ENCODE measurements around the gene RGS6. TPM values are rescaled to one million over a fixed set of nuclear protein-coding genes. Genes with fewer than 3 reads are reported as not detected.

The RGS6 gene
- total RNA-seq, 4 donors from 2014 or later: 0.84 to 3.0 (median 1.7) TPM; not detected in 1

- 41 to 48% methylated on average over 4 of the region's 4 CpGs for WGBS, 2 donors
- H3K4me3 ChIP-seq (ENCODE audit: low read depth, poor library complexity, severe bottlenecking): no peak overlapping the region
- TF ChIP-seq CTCF (IDR thresholded peaks at IDR 0.05) (no peak), POLR2A (IDR thresholded peaks at IDR 0.05) (no peak)
- intact Hi-C loops (cut with DNase I; ENCODE audit: low total_unique reads): no loop called here
- DNase-seq (ENCODE audit: low spot score in 2 of 2): no peak
Observed at GRCh38 chr14:72336311-72336980, 404.2 kb downstream of the RGS6 start.

- intact Hi-C loops (cut with DNase I; ENCODE audit: low total_unique reads): no loop called here
- no peak for TF ChIP-seq CTCF (IDR thresholded peaks at IDR 0.05)
- no peak for TF ChIP-seq POLR2A (IDR thresholded peaks at IDR 0.05)
- no peak for DNase-seq (ENCODE audit: low spot score in 2 of 2)
- 58 to 70% methylated on average over 1 of the region's 1 CpG for WGBS, 2 donors
- H3K4me3 ChIP-seq (ENCODE audit: low read depth, poor library complexity, severe bottlenecking): no peak overlapping the region
Observed at GRCh38 chr14:72341237-72341636, 409.0 kb downstream of the RGS6 start.

GRCh38 chr14:72341686-72342085 lies 409.5 kb downstream of the RGS6 start:
- H3K4me3 ChIP-seq (ENCODE audit: low read depth, poor library complexity, severe bottlenecking): no peak overlapping the region
- TF ChIP-seq CTCF (IDR thresholded peaks at IDR 0.05): no peak
- TF ChIP-seq POLR2A (IDR thresholded peaks at IDR 0.05): no peak
- no peak for DNase-seq (ENCODE audit: low spot score in 2 of 2)
- WGBS, 2 donors: 91 to 92% methylated on average over 2 of the region's 2 CpGs
- intact Hi-C loops (cut with DNase I; ENCODE audit: low total_unique reads): no loop called here

- intact Hi-C loops (cut with DNase I; ENCODE audit: low total_unique reads): no loop called here
- 58% methylated on average over 3 of the region's 3 CpGs for WGBS, 2 donors
- TF ChIP-seq CTCF (IDR thresholded peaks at IDR 0.05) (no peak), POLR2A (IDR thresholded peaks at IDR 0.05) (no peak)
- H3K4me3 ChIP-seq (ENCODE audit: low read depth, poor library complexity, severe bottlenecking): no peak overlapping the region
- no peak for DNase-seq (ENCODE audit: low spot score in 2 of 2)
Observed at GRCh38 chr14:72347118-72347517, 414.9 kb downstream of the RGS6 start.

GRCh38 chr14:72350215-72350614 lies 418.0 kb downstream of the RGS6 start:
- DNase-seq (ENCODE audit: low spot score in 2 of 2): no peak
- 92 to 100% methylated on average over 1 of the region's 1 CpG for WGBS, 2 donors
- TF ChIP-seq CTCF (IDR thresholded peaks at IDR 0.05) (no peak), POLR2A (IDR thresholded peaks at IDR 0.05) (no peak)
- H3K4me3 ChIP-seq (ENCODE audit: low read depth, poor library complexity, severe bottlenecking): no peak overlapping the region
- intact Hi-C loops (cut with DNase I; ENCODE audit: low total_unique reads): no loop called here

GRCh38 chr14:72352012-72352411 lies 419.8 kb downstream of the RGS6 start:
- 76 to 88% methylated on average over 2 of the region's 2 CpGs for WGBS, 2 donors
- H3K4me3 ChIP-seq (ENCODE audit: low read depth, poor library complexity, severe bottlenecking): no peak overlapping the region
- intact Hi-C loops (cut with DNase I; ENCODE audit: low total_unique reads): no loop called here
- no peak for TF ChIP-seq CTCF (IDR thresholded peaks at IDR 0.05)
- no peak for TF ChIP-seq POLR2A (IDR thresholded peaks at IDR 0.05)
- DNase-seq (ENCODE audit: low spot score in 2 of 2): no peak
